GM18508 (cell line): Measurements from ENCODE around the gene SEMA4D.

ENCODE experiments used
- ATAC-seq: cut with Tn5 transposase; IDR thresholded peaks from one replicate; pipeline ENCODE4 v1.9.1; 2021; ENCODE audit warnings: moderate number of reproducible peaks; ENCODE audit not compliant: insufficient read depth, unreplicated experiment

The SEMA4D gene

DNA sequence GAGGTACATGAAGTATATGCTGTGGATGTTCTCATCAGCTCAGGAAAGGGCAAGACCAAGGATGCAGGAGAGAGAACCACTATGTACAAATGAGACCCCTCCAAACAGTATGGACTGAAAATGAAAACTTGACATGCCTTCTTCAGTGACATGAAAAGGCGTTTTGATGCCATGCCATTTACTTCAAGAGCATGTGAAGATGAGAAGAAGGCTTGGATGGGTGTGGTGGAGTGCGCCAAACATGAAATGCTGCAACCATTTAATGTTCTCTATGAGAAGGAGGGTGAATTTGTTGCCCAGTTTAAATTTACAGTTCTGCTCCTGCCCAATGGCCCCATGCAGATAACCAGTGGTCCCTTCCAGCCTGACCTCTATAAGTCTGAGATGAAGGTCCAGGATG lies 47.7 kb downstream of the SEMA4D start:
- ATAC-seq = no peak

DNA sequence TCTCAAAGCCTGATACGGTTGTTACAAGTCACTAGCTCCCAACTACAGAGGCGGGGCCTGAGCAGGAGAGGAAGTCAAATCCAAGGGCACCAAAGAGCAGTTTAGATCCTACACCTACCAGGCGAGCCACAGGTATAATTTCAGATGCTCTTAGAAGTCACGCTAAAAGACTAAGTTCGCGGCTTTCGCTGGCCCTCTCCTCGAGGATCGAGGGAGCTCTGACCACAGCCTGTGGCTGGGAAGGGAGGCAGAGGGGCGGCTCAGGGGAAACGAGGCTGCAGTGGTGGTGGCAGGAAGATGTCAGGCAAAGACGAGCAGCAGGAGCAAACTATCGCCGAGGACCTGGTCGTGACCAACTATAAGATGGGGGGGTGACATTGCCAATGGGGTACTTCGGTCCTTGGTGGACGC lies 48.6 kb downstream of the SEMA4D start:
- no peak for ATAC-seq

DNA sequence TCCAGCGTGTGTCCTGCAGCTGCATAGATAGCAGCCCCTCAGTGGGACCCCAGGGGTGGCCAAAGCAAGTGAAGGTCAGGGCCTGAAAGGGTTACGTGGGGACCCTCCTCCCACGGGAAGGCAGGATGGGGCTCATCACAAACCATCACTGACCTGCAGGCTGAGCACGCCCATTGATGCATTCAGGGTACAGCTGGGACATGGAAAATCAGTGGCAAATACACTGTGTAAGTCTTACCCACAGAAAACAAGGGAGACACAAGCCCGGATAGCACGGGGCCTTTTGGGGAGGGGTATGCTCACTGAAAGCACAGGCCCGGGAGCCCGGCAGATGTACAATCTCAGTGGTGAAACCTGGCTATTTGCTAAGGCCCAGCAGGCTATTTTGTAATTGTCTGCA lies 49.1 kb downstream of the SEMA4D start:
- no peak for ATAC-seq

DNA sequence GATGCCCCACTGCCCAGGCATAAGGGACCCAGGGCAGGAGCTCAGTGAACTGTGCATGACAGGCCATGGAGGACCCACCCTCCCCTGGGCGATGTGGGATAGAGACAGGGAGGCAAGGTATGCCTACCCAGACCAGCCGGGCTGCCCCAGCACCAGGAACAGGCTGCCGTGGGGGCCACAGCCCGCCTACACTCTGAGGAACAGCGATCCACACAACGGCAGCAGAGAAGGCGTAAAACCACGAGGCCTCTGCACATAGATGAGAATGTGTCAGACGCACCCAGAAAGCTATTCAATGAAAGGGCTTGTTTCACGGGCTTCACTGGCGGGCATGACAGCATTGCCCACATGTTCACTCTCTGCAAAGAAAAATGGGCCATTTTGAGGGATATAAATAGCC lies 49.5 kb downstream of the SEMA4D start:
- ATAC-seq = no peak

DNA sequence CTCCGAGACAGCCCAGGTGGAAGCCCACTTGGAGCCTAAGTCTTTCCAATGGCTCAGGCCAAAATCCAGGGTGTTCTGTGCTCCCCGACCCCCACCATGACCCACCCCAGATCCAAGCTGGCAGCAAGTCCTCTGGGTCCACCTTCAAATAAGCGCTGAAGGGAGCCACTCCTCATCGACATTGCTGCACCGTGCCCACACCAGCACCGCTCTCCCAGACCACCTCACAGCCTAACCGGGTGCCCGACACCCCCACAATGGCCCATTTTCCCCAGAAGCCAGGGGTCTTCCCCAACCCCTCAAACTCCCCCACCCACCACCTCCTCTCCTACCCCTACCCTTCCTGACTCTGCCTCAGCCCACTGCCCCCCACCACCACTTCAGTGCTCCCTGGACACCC lies 50.5 kb downstream of the SEMA4D start:
- no peak for ATAC-seq

DNA sequence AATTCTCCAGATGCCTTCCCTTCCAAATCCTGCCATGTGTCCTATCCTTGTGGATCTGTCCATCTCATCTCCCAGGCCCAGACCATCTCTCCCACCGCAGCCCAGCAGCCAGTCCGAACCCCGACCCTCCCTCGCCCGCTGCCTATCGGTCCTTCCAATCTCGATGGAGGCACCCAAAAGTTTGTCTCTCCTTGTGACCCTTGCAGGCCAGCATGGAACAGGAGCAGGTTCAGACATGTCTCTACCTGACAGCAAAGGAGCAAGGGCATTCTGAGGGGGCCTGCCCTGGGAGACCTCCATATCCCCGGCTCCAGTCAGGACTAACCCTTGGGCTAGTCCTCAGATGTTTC lies 51.0 kb downstream of the SEMA4D start:
- ATAC-seq = no peak

DNA sequence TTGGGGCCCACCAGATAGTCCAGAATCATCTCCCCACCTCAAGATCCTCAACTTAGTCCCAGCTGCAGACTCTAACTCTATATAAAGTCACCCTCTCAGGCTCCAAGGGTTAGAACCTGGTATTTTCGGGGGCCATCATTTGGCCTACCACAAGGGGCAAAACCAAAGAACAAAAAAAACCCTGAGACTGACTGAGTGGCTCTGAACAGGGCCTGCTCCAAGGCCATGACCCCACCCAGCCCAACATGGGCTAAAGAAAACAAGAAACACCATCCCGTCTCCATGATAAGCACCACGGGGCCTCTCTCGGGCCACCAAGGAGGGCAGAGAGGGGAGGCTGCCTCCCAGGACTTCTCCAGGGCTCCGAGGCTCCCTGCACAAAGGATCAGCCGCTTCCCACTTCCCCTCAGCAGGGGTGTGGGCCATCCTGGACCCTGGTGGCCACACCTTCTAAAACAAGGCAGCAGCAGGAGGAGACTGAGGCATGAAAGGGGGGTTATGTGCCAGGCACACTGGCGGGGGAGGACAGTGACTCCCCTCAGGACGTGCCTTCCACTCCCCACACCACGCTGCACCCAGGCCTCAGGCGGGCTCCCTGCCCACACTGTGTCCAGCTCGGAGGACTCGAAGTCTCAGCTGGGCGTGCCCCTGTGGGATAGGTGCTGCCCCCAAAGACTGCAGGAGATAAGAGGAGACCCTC lies 51.5 kb downstream of the SEMA4D start:
- ATAC-seq = no peak

DNA sequence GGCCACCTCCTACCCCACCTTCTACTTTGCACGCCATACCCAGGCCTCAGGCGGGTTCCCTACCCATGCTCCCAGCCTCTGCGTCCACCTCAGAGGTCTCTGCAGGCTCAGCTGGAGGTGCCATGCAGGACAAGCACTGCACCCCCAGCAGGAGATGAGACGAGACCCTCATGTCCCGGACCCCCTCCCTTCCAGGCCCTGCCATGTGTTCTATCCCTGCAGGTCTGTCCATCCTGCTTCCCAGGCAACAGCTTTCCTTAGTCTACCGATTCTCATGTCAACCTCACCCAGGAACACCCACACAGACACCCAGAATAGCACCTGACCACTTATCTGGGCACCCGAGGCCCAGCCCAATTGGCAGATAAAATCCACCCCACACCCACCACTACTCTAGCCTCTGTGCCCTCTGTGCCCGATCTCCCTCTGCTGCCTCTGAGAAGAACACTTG lies 52.1 kb downstream of the SEMA4D start:
- ATAC-seq = no peak

DNA sequence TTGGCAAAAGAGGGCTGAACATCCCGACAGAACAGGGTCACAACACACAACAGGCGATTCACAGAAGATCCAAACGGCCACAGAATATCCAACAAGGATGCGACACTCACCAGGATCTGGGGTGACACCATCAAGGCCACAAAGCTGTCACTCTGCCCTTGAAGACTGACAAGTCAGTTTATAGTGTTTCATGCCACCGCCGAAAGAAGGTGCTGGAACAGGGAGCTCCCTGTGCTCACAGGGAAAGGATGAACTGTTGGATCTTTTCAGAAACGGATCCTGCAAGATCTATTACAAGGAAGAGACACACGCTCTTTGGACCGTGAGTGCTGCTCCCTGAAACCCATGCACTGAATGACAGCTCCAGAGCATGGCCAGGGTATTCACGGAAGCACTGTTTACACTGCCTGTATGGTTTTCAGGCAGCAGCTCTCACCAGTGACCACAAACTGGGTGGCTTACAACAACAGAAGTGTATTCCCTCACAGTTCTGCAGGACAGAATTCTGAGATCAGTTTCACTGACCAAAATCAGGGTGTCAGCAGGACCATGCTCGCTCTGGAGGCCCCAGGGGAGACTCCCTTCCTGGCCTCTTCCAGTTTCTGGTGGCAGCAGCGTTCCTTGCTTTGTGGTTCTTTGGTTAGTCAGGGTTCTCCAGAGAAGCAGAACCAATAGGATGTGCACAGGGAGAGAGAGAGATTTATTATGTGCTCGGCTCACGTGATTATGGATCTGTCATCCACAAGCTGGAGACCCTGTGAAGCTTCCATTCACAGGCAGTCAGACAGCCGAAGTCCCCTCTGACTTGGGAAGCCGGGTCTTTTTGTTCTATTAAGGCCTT lies 52.8 kb downstream of the SEMA4D start:
- ATAC-seq = no peak

DNA sequence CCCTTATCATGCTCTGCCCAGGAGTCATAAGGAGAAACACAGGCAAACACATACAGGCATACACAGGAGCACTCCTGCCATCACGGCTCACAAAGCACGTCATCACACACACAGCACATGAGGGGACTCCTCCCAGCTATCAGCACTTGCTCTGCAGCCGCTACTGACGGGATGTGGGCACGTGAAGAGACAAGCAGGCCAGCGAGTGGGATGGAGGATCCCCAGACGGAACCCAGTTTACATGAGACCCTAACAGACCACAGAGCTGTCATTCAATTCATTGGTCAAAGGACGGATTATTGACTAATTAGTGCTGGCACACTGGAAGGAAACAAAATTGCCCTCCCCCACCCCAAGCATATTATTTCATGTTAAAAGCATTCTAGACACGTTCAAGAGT lies 53.6 kb downstream of the SEMA4D start:
- ATAC-seq = no peak

DNA sequence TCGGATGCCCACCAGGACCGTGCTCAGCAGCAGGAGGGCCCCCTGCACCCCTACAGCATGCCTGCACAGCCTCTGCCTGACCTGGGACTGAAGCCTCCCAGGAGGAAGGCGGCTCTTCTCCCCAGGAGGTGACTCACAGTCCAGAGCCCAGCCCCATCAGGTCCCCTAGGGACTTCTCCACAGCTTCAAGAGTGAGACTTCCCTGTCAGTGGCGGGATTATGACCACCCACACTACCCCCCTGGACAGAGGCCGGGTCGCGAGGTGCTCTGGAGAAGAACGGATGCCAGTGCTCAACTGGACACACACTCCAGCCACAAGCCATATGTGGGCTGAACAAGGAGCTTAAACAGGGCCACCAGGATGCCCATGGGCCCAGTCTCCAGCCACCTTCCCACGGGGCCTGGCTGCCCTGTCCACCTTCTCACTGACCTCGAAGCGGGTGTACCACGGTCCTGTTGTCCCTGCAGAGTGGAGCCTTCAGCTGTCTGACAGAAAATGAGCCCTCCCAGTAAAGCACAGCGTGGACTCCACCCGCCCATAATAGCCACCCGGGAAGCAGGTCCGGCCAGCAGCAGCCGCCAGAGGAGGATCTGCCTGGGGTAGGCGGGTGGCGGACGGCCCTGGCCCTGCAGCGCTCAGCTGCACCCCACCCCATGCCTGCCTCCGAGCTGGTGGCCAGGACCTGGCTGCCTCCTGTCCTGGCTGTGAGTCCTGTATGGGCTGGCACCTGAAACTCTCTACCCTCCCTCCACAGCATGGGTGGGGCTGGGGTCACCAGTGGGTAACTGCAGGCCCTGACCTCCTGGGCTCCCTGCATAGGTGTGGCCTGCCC lies 54.7 kb downstream of the SEMA4D start:
- no peak for ATAC-seq

DNA sequence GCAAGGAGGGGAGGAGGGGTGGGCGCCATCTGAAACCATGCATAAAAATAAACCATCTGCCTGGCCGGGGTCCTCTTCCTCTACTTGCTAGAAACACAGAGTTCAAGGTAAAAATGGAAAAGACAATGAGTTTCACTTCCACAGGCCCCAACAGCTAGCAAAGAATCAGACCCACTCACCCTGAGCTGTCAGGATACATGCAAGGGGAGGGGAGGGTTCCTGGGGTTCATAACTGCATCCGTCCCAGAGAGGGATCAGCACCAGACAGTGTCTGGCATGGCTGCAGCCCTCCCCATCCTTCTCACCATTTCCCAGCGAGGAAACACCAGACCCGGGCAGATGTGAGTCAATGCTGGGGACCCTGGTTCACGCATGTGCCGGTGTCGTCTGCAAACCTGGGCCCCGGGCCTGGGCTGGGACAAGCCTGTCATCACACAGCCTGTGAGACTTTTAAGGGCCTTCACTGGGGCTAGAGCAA lies 55.4 kb downstream of the SEMA4D start:
- no peak for ATAC-seq

DNA sequence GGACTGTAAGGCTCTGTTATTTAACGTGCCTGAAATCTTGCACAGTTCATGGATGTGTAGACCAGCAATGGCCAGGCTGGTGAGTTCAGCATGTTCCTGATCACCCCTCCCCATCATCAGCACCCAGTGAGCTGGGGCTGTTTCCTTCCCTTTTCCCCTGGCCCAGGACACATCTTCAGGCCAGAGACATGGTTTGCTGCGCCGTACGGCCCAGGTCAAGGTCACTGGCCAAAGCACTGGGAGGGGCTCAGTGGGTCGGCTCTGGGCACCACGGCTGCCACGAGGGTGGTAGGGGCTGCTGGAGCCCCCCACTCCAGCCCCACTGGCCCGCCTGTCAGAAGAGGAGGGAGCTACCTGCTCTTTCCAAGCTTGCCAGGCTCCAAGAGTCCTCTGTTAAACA lies 55.9 kb downstream of the SEMA4D start:
- no peak for ATAC-seq

DNA sequence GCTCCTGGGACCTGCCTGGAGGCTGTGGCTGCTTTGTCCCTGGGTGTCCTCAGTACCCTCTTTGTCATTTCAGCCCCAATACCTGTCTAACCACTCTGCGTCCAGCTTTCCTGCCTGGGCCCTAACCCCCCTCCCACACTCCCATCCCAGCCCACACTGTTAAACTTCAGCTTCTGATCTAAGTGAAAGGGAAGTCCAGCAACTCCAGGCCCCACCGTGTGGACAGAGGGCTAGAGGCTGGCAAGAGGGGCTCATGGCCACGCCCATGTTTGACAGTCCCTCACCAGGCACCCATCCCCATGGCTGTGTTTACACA lies 56.3 kb downstream of the SEMA4D start:
- no peak for ATAC-seq

DNA sequence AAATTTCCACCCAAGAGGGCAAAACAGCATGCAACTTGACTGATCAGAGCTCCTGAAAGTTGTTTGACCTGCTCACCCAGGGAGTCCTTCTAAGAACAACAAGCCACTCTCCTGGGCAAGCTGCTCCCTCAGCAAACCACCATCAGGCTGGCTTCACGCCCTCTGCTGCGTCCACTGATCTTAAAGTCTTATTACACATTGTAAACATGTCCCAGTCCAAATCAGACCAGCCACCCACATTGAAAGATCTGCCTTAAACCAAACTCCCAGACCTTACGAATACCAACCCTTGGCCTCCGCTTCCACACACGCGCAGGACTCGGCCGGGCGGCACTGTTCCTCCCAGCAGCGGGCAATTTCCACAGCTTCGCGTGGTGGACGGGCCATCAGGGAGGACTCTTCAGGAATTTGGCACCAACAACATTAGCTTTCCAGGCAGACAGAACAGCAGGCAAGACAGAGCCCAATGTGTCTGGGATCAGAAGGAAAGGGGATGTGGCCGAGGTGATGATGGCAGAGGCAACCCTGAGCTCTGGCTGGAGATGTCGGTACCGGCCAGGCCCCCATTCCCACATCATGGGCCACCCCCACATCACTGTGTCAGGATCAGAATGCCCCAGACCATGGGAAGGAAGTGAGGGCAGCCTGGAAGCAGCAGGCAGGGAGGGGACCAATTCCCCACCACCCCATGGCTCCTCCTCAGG lies 56.8 kb downstream of the SEMA4D start:
- no peak for ATAC-seq

DNA sequence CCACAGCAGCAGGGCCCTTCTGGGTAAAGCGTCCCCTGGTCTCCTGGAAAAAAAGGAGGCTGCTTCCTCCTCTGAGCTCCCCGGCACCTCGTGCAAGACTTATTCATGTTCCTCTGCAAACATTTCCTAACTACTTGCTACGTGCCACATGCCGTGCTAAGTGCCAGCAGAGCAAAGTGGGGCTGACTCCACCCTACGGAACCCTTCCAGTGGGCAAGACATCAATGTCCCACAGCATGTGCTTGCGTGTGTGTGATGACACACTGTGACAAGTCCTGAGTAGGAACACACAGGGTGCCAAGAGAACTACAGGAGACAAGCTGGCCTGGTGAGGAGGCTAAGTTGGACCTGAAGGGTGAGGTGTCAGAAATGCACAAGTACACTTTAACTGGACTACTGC lies 57.4 kb downstream of the SEMA4D start:
- ATAC-seq = no peak

DNA sequence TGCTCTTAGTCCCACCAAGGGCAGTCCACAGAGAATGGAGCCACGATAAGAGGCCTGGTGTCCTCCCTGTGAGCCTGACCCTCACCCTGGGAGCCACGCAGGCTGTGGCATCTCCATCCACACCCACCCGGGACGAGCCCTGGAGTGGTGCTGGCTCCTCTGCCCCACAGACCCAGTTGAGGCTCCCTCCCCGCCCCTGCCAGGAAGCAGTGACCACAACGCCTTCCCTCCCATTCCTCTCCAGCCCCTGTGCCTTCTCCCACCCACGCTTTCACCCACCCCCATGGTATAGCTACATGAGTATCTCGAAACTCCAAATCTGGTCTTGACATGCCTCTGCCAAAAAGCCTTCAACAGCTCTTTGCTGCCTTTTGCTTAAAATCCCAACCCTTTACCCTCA lies 57.9 kb downstream of the SEMA4D start:
- ATAC-seq = no peak

DNA sequence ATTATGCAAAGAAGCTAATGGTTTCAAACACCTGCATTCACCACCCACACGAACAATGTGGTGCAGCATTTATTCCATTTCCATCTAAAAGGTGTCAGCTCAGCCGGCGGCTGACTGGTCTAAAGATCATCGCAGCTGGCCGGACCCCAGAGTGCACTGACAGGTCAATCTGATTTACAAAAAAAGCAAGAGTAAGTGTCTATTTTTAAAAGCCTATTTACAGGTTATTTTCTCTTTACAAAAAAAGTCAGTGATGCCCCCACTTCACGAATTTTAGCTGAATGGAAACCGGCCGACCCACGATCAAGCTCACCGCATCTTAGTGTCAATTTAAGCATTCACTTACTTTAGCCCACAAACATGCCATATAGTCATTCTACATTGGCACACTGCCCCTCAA lies 58.3 kb downstream of the SEMA4D start:
- no peak for ATAC-seq

DNA sequence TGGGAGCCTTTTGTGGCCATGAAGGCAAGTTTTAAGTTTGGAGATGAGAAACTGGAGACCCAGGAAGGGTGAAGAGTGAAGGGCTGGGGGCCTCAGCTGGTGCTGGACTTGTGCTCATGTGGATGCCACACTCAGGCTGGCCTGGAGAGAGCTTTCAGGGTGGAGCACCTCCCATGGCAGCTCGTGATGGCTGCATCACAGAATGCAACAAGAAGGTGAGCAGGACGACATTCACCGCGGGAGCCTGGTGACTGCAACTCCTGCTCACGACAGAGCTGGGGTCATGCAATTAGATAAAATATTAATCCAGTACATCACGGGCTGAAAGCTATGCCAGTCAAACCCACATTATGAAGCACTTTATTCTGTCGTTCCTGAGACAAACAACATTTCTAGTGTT lies 59.7 kb downstream of the SEMA4D start:
- ATAC-seq = no peak

DNA sequence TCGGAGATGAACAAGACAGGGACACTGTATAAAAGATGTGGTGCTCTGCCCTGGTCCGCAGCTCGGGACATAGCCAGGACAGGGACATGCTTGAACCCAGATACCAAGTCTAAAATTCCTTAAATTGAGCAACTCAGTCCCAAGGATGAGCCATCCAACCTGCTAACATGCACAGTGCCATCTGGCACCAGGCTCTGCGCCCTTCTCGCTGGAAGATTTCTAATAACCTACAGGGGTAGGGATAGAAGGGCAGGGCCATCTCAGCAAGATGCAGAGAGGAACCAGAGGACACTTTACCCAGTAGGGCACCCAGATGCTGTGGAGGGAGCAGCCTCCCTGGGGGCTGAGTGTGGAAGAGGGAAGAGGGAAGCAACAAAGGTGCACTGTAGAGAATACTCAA lies 60.1 kb downstream of the SEMA4D start:
- no peak for ATAC-seq
